HG03135 (cell line): ENCODE measurements around the gene SNX15.
"Not testable (repeated sequence)": the region's sequence is repeated elsewhere in the genome, so short reads cannot be mapped to it uniquely, and the experiment has no call there.

Experiments used
- ATAC-seq: cut with Tn5 transposase; IDR thresholded peaks from one replicate; pipeline ENCODE4 v1.9.1; 2021; ENCODE audit warnings: mild to moderate bottlenecking, moderate library complexity; ENCODE audit not compliant: unreplicated experiment

SNX15 gene

DNA sequence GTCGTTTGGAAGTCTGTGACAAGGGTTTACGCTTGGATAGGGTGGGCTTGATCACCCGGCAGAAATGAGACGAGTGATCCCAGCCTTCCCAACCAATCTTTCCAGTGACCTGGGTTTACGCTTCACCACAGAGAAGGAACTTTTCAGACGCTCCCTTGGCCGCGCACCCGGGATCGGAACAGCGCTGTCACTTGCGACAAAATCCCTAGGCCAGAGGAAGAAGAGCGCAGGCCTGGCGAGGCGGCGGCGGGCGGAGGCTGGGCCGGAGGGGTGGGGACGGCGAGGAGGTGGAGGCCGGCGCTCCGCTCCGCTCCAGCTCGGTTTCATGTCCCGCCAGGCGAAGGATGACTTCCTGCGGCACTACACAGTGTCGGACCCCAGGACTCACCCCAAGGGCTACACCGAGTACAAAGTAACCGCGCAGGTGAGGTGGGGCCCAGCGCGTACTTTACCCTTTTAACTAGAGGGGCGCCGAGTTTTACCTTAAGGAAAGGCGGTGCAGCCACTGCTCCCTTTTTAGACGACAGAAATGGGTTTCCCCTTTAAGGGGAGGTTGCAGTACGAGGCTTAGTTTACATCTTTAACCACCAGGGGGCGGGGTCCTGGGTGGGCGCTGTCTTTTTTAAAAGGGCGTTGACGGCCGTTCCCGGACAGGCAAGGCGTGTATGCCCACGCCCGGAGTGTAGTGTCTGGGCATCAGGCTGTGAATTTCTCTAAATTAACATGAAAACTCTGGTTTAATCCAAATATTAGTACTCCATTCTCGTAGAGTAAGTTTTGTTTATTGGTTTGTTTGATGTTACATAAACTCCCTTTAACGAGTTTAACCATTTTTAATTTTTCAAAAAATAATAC is at the start of gene SNX15:
SNX15 (plus strand) TSS at position 227 of the 855 bp plus-strand sequence; CDS start at position 326, 99 bp downstream.
- ATAC-seq, result peak; percentile 85

- ATAC-seq, result not testable (repeated sequence)
These were observed 43.9 kb upstream of the SNX15 start for GRCh38 chr11:64983339-64983738.

GRCh38 chr11:64987998-64988854 is 39.0 kb upstream of the SNX15 start:
- ATAC-seq, result no peak

GRCh38 chr11:64989416-64989815 is 37.8 kb upstream of the SNX15 start:
- ATAC-seq, result no peak

DNA sequence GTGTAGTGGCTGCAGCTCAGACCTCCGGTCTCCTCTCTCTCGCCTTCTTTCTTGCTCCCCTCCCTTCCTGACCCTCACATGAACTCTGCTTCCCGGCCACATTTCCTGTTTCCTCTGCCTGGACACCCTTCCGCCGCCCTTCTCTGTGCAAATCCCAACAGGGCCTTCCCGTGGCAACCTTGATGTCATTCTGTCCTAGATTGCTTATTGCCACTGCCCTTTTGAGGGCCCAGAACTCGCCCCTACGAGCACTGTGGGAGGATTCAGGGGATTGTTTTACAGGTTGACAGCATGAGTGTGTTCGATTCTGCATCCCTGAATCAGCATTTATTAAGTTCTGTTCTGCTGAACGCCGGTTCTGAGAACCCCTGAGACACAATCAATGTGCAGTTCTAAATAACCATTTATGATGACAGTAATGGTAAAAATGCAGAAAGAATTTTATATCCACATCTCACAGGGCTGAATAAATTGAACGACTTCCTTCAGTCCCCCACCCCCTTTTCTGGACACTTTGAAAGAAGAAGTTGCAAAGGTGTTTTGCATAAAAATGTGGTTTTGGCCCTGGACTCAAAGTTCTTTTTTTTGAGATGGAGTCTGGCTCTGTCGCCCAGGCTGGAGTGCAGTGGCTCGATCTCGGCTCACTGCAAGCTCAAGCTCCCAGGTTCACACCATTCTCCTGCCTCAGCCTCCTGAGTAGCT is 36.9 kb upstream of the SNX15 start:
- no peak for ATAC-seq

DNA sequence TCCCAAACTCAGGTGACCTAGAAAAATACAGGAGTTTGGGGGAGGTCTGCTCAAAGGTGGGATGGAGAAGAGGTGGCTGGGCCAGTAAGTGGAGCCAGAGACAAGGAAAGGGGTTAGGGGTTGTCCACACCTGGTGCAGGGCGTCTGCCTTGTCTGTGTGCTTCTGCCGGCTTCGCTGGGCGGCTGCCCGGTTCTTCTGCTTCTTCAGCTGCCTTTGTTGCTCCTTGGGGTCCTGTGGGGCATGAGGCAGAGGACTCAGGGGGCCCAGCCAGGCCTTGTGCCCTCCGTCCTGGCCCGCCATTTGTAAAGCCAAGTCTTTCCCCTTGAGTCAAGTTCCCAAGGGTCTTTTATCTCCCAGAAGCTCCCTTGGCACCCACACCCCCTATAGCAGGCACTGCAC is 32.9 kb upstream of the SNX15 start:
- no peak for ATAC-seq

- no peak for ATAC-seq
These were observed 30.9 kb upstream of the SNX15 start for GRCh38 chr11:64996327-64996709.

GRCh38 chr11:64996710-64997380 is 30.4 kb upstream of the SNX15 start, which contains the start of gene BATF2:
TSS of gene BATF2 (minus strand) at chr11:64996971. CDS start at chr11:64996914, 57 bp downstream.
- ATAC-seq, result no peak

DNA sequence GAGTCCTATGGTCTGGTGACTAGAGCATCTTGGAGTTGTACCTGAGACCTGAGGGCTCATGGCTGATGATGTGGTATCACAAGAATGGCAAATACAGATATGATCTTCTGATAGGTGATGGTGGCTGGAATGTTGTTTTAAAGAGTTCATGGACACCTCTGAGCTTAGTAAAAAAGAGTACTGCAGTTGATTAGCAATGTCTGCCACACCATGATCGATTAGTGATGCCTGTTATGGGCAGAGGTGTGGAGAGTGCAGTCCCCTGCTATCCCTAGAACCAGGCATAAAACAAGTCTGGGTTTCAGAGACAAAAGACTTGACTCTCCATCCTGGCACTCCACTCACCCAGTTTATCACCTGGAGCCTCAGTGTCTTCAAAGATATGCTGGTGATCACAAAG is 29.1 kb upstream of the SNX15 start:
- ATAC-seq, result no peak

GRCh38 chr11:64998690-64999431 is 28.4 kb upstream of the SNX15 start:
- no peak for ATAC-seq

DNA sequence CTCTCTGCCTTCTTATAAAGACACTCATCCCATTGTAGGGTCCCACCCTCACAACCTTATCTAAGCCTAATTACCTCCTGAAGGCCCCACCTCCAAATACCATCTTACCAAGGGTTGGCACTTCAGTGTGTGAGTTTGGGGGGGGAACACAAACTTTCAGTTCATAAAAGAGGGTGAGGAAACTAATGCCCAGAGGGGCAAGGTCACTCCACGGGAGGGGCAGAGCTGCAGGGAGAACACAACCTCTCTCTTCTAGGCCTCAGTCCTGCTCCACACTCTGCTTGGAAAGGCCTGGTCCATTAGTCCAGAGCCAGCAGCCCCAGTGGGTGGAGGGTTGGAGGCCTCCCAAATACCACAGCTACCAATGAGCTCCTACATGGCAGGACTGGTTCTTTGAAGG is 27.8 kb upstream of the SNX15 start:
- no peak for ATAC-seq

DNA sequence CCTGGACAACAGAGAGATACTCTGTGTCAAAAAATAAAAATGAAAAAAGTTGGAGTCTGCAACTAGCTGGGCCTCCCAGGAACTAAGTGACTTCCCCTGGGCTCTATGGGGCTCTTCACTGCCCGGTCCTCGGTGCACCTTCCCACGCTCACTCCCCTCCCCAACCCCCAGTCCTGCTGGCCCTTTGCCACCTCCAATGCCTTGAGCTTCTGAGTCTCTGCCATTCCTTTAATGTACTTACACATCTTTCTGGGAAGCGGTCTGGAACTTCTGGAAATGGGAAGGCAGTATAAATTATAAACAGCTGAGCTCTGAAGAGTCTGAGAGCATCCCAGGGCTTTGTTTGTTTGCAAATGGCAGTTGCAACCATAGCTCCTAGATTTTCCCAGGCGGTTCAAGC is 24.5 kb upstream of the SNX15 start:
- ATAC-seq, result no peak

- no peak for ATAC-seq
These were observed 24.0 kb upstream of the SNX15 start for GRCh38 chr11:65003282-65003681.

DNA sequence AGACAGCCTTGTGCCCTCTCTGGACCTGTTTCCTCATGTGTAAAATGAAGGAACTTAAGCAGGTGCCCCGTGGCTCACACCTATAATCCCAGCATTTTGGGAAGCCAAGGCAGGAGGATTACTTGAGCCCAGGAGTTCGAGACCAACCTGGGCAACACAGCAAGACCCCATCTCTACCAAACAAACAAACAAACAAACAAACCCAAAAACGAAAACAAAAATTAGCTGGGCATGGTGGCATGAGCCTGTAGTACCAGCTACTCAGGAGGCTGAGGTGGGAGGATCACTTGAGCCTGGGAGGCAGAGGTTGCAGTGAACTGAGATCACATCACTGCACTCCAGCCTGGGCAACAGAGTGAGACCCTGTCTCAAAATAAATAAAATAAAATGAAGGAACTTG is 23.3 kb upstream of the SNX15 start:
- ATAC-seq, result not testable (repeated sequence)

GRCh38 chr11:65008016-65008415 is 19.2 kb upstream of the SNX15 start:
- ATAC-seq, result no peak

DNA sequence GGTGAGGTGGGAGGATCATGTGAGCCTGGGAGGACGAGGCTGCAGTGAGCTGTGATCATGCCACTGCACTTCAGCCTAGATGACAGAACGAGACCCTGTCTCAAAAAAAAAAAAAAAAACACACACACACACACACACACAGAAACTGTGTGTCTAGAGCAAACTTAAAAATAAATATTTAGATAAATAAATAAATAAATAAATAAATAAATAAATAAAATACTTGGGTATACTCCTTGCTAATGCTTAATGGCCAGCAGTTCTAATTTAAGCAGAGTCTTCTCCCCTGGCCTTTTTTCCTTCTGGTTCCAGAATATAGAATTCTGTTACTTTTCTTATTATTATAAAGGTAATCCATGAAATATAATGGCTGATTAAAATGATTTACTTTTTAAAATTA is 18.4 kb upstream of the SNX15 start:
- ATAC-seq, result no peak

DNA sequence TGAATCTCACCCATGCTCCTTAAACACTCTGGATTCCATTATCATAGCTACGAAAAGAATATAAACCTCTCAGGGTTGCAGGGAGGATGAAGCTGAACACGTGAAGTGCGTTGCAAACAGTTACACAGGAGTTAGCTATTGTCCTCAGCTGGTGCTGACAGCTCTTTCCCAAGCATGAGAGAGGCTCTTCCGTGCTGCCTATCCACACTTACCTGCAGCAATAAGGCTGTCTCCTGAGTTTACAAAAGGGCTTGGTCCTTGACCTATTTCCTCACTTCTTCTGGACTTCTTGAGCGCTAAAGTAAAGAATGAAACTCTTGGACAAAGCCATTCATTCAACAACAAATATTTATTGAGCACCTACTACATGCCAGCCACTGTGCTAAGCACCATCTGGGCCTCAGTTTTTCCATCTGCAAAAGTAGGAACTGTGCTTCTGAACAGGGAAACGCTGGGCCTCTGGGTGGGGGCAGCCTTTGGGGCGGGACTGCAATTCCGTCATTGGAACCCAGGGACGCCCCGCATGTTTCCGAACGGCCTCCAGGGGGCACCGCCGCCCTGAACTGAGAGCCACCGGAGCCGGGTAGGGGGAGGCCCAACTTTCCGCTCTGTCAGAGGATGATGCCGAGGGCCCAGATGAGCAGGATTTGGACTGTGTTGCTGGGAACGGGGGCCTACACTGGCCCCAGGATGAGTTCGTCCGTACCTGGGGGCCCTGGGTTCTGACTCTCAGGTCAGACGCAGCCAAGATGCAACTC is 13.9 kb upstream of the SNX15 start:
- peak; percentile 66 for ATAC-seq

DNA sequence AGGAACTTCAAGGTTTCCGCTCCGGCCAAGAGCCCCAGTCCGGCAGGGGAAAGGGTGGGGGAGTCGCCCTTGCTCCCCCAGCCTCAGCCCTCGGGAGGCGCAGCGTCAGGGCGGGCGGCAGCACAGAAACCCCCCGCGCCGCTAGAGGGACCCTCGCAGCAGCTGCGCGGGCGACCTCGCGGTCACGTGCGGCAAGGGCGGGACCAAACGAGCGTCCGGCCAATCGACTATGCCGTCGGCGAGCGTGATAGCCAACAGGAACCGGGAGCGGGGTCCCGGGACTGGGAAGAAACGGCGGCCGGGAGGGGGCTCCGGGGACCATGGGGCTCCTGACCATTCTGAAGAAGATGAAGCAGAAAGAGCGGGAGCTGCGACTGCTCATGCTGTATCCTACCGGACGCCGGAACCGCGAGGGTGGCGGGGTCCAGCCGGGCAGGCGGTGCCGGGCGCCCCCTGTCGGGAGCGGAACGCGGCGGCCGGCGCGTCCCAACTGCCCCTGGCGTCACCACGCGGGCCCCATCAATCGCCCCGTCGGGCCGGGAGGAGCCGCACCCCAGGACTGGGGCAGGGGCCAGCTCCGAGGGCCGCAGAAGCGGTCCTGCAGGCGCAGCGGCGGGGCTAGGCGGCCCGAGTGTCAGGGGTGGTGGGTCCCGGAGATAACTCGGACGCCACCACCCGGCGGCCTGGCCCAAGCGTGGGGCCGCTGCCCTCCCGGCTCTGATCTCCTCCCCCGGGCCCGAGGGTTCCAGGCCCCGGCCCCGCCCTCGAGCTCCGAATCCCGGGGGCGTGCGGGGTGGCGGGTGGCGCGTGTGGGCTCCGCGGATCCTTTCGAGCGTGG is 13.1 kb upstream of the SNX15 start, which contains the start of gene ARL2:
ARL2 (plus strand) TSS at position 273 of the 838 bp plus-strand sequence; CDS start at position 321, 48 bp downstream.
- ATAC-seq, result peak; percentile 77
